Right lobe of liver (tissue), 6 donors: ENCODE data around the gene RHOD. TPM values are rescaled to one million over a fixed set of nuclear protein-coding genes. Genes with fewer than 3 reads are reported as not detected.

ENCODE experiments used
- ATAC-seq, 4 donors: fragments of 200-7000 bp; cut with Tn5 transposase; one replicate each; pipeline ENCODE4 v1.9.1; 2020; ENCODE audit warnings: mild to moderate bottlenecking in 4 of 4, moderate library complexity in 4 of 4
- DNase-seq, 3 donors: peaks; one replicate each; pipeline ENCODE4 v3.0.0-alpha.2; 2020
- H3K27ac ChIP-seq, 3 donors: fragments of 200-600 bp; one replicate each; pipeline ENCODE4 v1.8.0; 2022
- H3K27me3 ChIP-seq, 2 donors: fragments of 200-600 bp; one replicate each; pipeline ENCODE4 v1.8.0; 2022
- H3K36me3 ChIP-seq, 4 donors: fragments of 200-600 bp; sonication (generic) in 1 of 4; one replicate each; pipeline versions ENCODE4 v1.5.1 to v1.8.0; 2017 to 2022; ENCODE audit warnings: control low read depth in 1 of 4
- H3K4me1 ChIP-seq, 4 donors: fragments of 200-600 bp; sonication (generic) in 1 of 4; one replicate each; pipeline versions ENCODE4 v1.5.1 to v1.8.0; 2017 to 2022; ENCODE audit warnings: control low read depth in 1 of 4
- H3K4me3 ChIP-seq, 3 donors: fragments of 200-600 bp; one replicate each; pipeline ENCODE4 v1.8.0; 2022
- H3K9me3 ChIP-seq, 4 donors: fragments of 200-600 bp; sonication (generic) in 1 of 4; one replicate each; pipeline versions ENCODE4 v1.5.1 to v1.8.0; 2017 to 2022; ENCODE audit warnings: control low read depth in 1 of 4
- CTCF ChIP-seq, 4 donors: fragments of 200-600 bp in 3 of 4; fragments of 450-650 bp in 1 of 4; IDR thresholded peaks; one replicate each; pipeline versions ENCODE4 v1.5.1 to v1.8.0; 2016 to 2022; ENCODE audit warnings: antibody characterized with exemption in 4 of 4, mild to moderate bottlenecking in 2 of 4
- POLR2A ChIP-seq: fragments of 450-650 bp; IDR thresholded peaks from one replicate; pipeline ENCODE4 v1.6.1; 2017; ENCODE audit warnings: antibody characterized with exemption, mild to moderate bottlenecking
- WGBS: methylation state at CpG from one replicate; pipeline ENCODE4 v1.1.6; 2018; ENCODE audit warnings: low coverage, low lambda C conversion rate; ENCODE audit not compliant: insufficient coverage; ENCODE audit errors: missing lambda C conversion rate; 5-methylcytosine and 5-hydroxymethylcytosine counted together
- intact Hi-C, 2 donors: fragments of 100-400 bp; cut with DNase I; formaldehyde crosslinking; loops; one replicate each; pipeline versions ENCODE4 v1.11.2 to v1.14.1; 2022
- total RNA-seq, 6 experiments: library from RNA; depleted of rRNA in 2 of 6; stranded (reverse); fragments of >200 nt in 2 of 6; fragmentation: NEBNext Ultra II Directional in 3 of 6; extraction: Animal tissue kit (Norgen Biotek cat#: 25700) in 3 of 6; gene quantifications; one replicate each; pipeline versions ENCODE4 v1.1.0 to v1.2.4, GENCODE V29; 2016 to 2023
- donor health status: DM: no; HTN: yes; CAD: no.
- donor health status: DM: no; HTN: no; CAD: no.
- donor health status: DM: no; HTN: no; CAD: no.
- donor health status: DM: no; HTN: yes; CAD: no.
- donor health status: DM: no; HTN: yes; CAD: no.

The RHOD gene
- total RNA-seq, 6 experiments from 2014 or later = 17.8 to 106 (median 47.3) TPM

GRCh38 chr11:67058506-67058905 lies 1.9 kb downstream of the RHOD start:
- TF ChIP-seq CTCF (IDR thresholded peaks at IDR 0.05) (no peak), POLR2A (no peak)
- intact Hi-C loops = no loop called here
- Histone ChIP-seq H3K9me3 (no peaks in the 10 kb centered on the region), H3K27ac (peak overlapping the region in 1 of 3 donors; percentile 13), H3K27me3 (no peaks in the 10 kb centered on the region), H3K4me3 (no peak overlapping the region), H3K36me3 (no peaks in the 10 kb centered on the region), H3K4me1 (peaks cover 0 to 53% (median 26%) of the 10 kb centered on the region in 4 donors)
- DNase-seq (no peak), ATAC-seq (no peak)
- 83% methylated on average over 7 of the region's 8 CpGs for WGBS

GRCh38 chr11:67059671-67060070 lies 3.0 kb downstream of the RHOD start:
- H3K36me3 ChIP-seq = no peaks in the 10 kb centered on the region
- peak overlapping the region; percentile 32 to 43 (median 37) for H3K27ac ChIP-seq
- intact Hi-C loops = no loop called here
- WGBS = no CpG with 5 or more reads among the region's 3 CpGs
- H3K27me3 ChIP-seq = no peaks in the 10 kb centered on the region
- DNase-seq = no peak
- TF ChIP-seq CTCF (IDR thresholded peaks at IDR 0.05) = no peak
- TF ChIP-seq POLR2A = no peak
- no peak overlapping the region for H3K4me3 ChIP-seq
- ATAC-seq = peak in 3 of 4 donors; percentile 0 to 7 (median 4)
- no peaks in the 10 kb centered on the region for H3K9me3 ChIP-seq
- H3K4me1 ChIP-seq = peaks cover 0 to 44% (median 20%) of the 10 kb centered on the region in 4 donors

- TF ChIP-seq CTCF (IDR thresholded peaks at IDR 0.05) (peak in 1 of 4 donors; percentile 18), POLR2A (no peak)
- Histone ChIP-seq H3K9me3 (no peaks in the 10 kb centered on the region), H3K27ac (peak overlapping the region; percentile 37 to 48 (median 43)), H3K4me3 (no peak overlapping the region), H3K27me3 (no peaks in the 10 kb centered on the region), H3K36me3 (no peaks in the 10 kb centered on the region), H3K4me1 (peaks cover 0 to 43% (median 18%) of the 10 kb centered on the region in 4 donors)
- peak; percentile 61 to 72 (median 63) for ATAC-seq
- intact Hi-C loops = no loop called here
- 31% methylated on average over 2 of the region's 7 CpGs for WGBS
- DNase-seq = peak in 2 of 3 donors; percentile 60 to 66
Measured at GRCh38 chr11:67060111-67060522, 3.5 kb downstream of the RHOD start.

- Histone ChIP-seq H3K4me3 (no peak overlapping the region), H3K4me1 (peaks cover 0 to 30% (median 9%) of the 10 kb centered on the region in 4 donors), H3K36me3 (no peaks in the 10 kb centered on the region), H3K27me3 (no peaks in the 10 kb centered on the region), H3K27ac (no peak overlapping the region), H3K9me3 (no peaks in the 10 kb centered on the region)
- 87% methylated on average over 8 of the region's 13 CpGs for WGBS
- TF ChIP-seq CTCF (IDR thresholded peaks at IDR 0.05) (no peak), POLR2A (no peak)
- intact Hi-C loops = no loop called here
- DNase-seq (no peak), ATAC-seq (no peak)
Measured at GRCh38 chr11:67062526-67063373, 6.1 kb downstream of the RHOD start.
